Prostate gland (tissue), 2 donors: ENCODE results near the gene DNMT1. TPM values are rescaled to one million over a fixed set of nuclear protein-coding genes. Genes with fewer than 3 reads are reported as not detected.
"Not testable (repeated sequence)": the region's sequence is repeated elsewhere in the genome, so short reads cannot be mapped to it uniquely, and the experiment has no call there.

ENCODE experiments used
- DNase-seq: peaks from one replicate; pipeline ENCODE4 v3.0.0-alpha.2; 2019; ENCODE audit warnings: low spot score
- H3K27ac ChIP-seq, 2 donors: fragments of 200-600 bp; sonication (generic); 2 replicates each; pipeline ENCODE4 v1.5.1; 2017 to 2019
- H3K27me3 ChIP-seq: fragments of 200-600 bp; sonication (generic); replicated peaks from 2 replicates; pipeline ENCODE4 v1.5.1; 2019; ENCODE audit not compliant: insufficient read depth
- H3K36me3 ChIP-seq, 2 donors: fragments of 200-600 bp; sonication (generic); 1 replicate in 1 of 2; 2 replicates in 1 of 2; pipeline versions ENCODE4 v1.5.1 to v1.8.1; 2017 to 2019
- H3K4me1 ChIP-seq: fragments of 200-600 bp; sonication (generic); replicated peaks from 2 replicates; pipeline ENCODE4 v1.5.1; 2019
- H3K4me3 ChIP-seq, 2 donors: fragments of 200-600 bp; sonication (generic); 2 replicates each; pipeline ENCODE4 v1.5.1; 2017 to 2019
- H3K9me3 ChIP-seq: fragments of 200-600 bp; sonication (generic); 2 replicates; pipeline ENCODE4 v1.5.1; 2017
- CTCF ChIP-seq, 4 experiments: fragments of 200-600 bp in 2 of 4; fragments of 450-650 bp in 2 of 4; sonication (generic) in 2 of 4; IDR thresholded peaks; 1 replicate in 3 of 4; 2 replicates in 1 of 4; pipeline ENCODE4 v1.5.1; 2016 to 2019; ENCODE audit warnings: antibody characterized with exemption in 4 of 4, mild to moderate bottlenecking in 2 of 4, moderate library complexity in 2 of 4
- POLR2A ChIP-seq: fragments of 450-650 bp; IDR thresholded peaks from one replicate; pipeline ENCODE4 v1.6.1; 2016; ENCODE audit warnings: antibody characterized with exemption, mild to moderate bottlenecking
- POLR2AphosphoS5 ChIP-seq: sonication (generic); formaldehyde crosslinking; IDR thresholded peaks from one replicate; pipeline ENCODE4 v1.6.1; 2017; ENCODE audit warnings: antibody characterized with exemption
- WGBS: methylation state at CpG from one replicate; pipeline ENCODE4 v1.1.5; 2018; 5-methylcytosine and 5-hydroxymethylcytosine counted together
- intact Hi-C: fragments of 100-400 bp; cut with DNase I; formaldehyde crosslinking; loops from one replicate; pipeline ENCODE4 v1.14.2; 2022
- total RNA-seq, 2 donors: library from RNA; depleted of rRNA; stranded (reverse); fragments of >200 nt; gene quantifications; one replicate each; pipeline ENCODE4 v1.1.0, GENCODE V29; 2016

DNMT1 gene
- total RNA-seq, 2 donors from 2014 or later, result 29.9 to 50.0 TPM

- intact Hi-C loops, result no loop called here
- no peaks in the 10 kb centered on the region for H3K4me1 ChIP-seq
- WGBS, result 87% methylated on average over 3 of the region's 3 CpGs
- no peak overlapping the region for H3K4me3 ChIP-seq
- no peaks in the 10 kb centered on the region for H3K9me3 ChIP-seq
- H3K27ac ChIP-seq, result no peak overlapping the region
- H3K36me3 ChIP-seq, result no peaks in the 10 kb centered on the region
- TF ChIP-seq CTCF (IDR thresholded peaks at IDR 0.05) (no peak), POLR2A (no peak), POLR2AphosphoS5 (no peak)
- no peak for DNase-seq
- no peaks in the 10 kb centered on the region for H3K27me3 ChIP-seq
Measured at GRCh38 chr19:10183926-10184325, 10.8 kb downstream of the DNMT1 start.

DNA sequence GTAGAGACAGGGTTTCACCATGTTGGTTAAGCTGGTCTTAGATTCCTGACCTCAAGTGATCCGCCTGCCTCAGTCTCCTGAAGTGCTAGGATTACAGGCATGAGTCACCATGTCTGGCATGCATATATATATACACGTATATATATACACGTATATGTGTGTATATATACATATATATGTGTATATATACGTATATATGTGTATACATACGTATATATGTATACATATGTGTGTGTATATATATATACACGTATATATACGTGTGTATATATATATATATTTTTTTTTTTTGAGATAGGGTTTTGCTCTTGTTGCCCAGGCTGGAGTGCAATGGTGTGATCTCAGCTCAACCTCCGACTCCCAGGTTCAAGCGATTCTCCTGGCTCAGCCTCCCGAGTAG, 11.9 kb downstream of the DNMT1 start:
- no peak for DNase-seq
- H3K4me1 ChIP-seq, result no peaks in the 10 kb centered on the region
- TF ChIP-seq POLR2AphosphoS5 (no peak), CTCF (IDR thresholded peaks at IDR 0.05) (no peak), POLR2A (no peak)
- no peaks in the 10 kb centered on the region for H3K36me3 ChIP-seq
- H3K9me3 ChIP-seq, result no peaks in the 10 kb centered on the region
- WGBS, result 88% methylated on average over 10 of the region's 10 CpGs
- H3K4me3 ChIP-seq, result no peak overlapping the region
- intact Hi-C loops, result no loop called here
- no peak overlapping the region for H3K27ac ChIP-seq
- no peaks in the 10 kb centered on the region for H3K27me3 ChIP-seq

DNA sequence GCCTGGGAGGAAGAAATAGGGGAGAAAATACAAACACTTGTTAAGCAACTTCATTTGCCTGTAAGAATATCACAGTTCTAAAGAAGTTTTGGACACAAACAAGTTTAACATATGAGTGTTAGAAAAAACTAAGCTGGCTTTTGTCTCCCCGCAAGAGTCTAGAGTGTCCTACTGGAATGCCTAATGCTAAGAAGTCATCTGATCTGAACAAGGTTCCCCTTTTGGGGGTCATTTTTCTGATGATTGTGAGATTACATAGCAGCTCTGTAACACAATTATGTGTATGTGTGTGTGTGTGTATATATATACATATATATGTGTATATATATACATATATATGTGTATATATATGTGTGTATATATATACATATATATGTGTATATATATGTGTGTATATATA, 12.7 kb downstream of the DNMT1 start:
- Histone ChIP-seq H3K27me3 (no peaks in the 10 kb centered on the region), H3K27ac (no peak overlapping the region), H3K4me1 (no peaks in the 10 kb centered on the region), H3K4me3 (no peak overlapping the region), H3K36me3 (no peaks in the 10 kb centered on the region), H3K9me3 (no peaks in the 10 kb centered on the region)
- DNase-seq, result no peak
- intact Hi-C loops, result no loop called here
- 43% methylated on average over 1 of the region's 1 CpG for WGBS
- TF ChIP-seq CTCF (IDR thresholded peaks at IDR 0.05), result no peak
- TF ChIP-seq POLR2A, result no peak
- TF ChIP-seq POLR2AphosphoS5, result no peak

DNA sequence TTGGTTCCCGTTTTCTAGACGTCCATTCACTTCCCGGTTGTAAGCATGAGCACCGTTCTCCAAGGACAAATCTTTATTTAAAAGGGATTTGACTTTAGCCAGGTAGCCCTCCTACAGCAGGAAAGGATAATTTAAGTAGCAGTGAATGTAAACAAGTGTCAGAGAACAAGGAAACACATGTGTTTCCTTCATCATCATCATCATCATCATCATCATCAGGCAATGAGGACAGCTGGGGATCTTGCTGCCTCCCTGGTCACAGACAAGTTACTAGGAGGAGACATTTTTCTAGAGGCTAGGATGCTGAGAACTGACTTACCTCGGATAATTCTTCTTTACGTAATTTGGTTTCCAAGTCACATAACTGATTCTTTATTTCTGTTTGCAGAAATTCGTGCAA, 14.3 kb downstream of the DNMT1 start:
- 88% methylated on average over 7 of the region's 7 CpGs for WGBS
- TF ChIP-seq CTCF (IDR thresholded peaks at IDR 0.05) (no peak), POLR2AphosphoS5 (no peak), POLR2A (no peak)
- H3K27me3 ChIP-seq, result no peaks in the 10 kb centered on the region
- H3K36me3 ChIP-seq, result peaks cover 0 to 5% of the 10 kb centered on the region in 2 donors
- H3K4me3 ChIP-seq, result no peak overlapping the region
- H3K9me3 ChIP-seq, result no peaks in the 10 kb centered on the region
- DNase-seq, result no peak
- intact Hi-C loops, result no loop called here
- H3K27ac ChIP-seq, result no peak overlapping the region
- no peaks in the 10 kb centered on the region for H3K4me1 ChIP-seq

- intact Hi-C loops, H3K9me3 ChIP-seq, H3K4me1 ChIP-seq, H3K4me3 ChIP-seq, H3K36me3 ChIP-seq, H3K27me3 ChIP-seq, H3K27ac ChIP-seq, DNase-seq: not testable (repeated sequence)
- 97% methylated on average over 6 of the region's 6 CpGs for WGBS
Measured at GRCh38 chr19:10180024-10180423, 14.7 kb downstream of the DNMT1 start.

GRCh38 chr19:10173527-10173926, 21.2 kb downstream of the DNMT1 start:
- 84% methylated on average over 9 of the region's 9 CpGs for WGBS
- peaks cover 0 to 10% of the 10 kb centered on the region in 2 donors for H3K36me3 ChIP-seq

More at GRCh38 chr19:10173527-10173926, 21.2 kb downstream of the DNMT1 start:
- intact Hi-C loops, result no loop called here
- DNase-seq, result no peak
- TF ChIP-seq POLR2A (no peak), POLR2AphosphoS5 (no peak), CTCF (IDR thresholded peaks at IDR 0.05) (no peak)
- no peaks in the 10 kb centered on the region for H3K4me1 ChIP-seq
- no peak overlapping the region for H3K27ac ChIP-seq
- no peaks in the 10 kb centered on the region for H3K27me3 ChIP-seq
- no peak overlapping the region for H3K4me3 ChIP-seq
- H3K9me3 ChIP-seq, result no peaks in the 10 kb centered on the region
